HUES48 (cell line): ENCODE data around the gene LAMP1.
"Not testable (repeated sequence)": the region's sequence is repeated elsewhere in the genome, so short reads cannot be mapped to it uniquely, and the experiment has no call there.

ENCODE experiments used
- H3K27ac ChIP-seq: one replicate; pipeline ENCODE4 v1.7.0; 2013; ENCODE audit warnings: low read depth, low read length, inconsistent platforms
- H3K27me3 ChIP-seq: 2 replicates; pipeline ENCODE4 v1.6.1; 2013; ENCODE audit warnings: mild to moderate bottlenecking, low read length; ENCODE audit not compliant: control insufficient read depth, insufficient read depth
- H3K36me3 ChIP-seq: 2 replicates; pipeline ENCODE4 v1.6.1; 2013; ENCODE audit warnings: low read length; ENCODE audit not compliant: control insufficient read depth, insufficient read depth
- H3K4me1 ChIP-seq: 2 replicates; pipeline ENCODE4 v1.6.1; 2013; ENCODE audit warnings: mild to moderate bottlenecking, low read length; ENCODE audit not compliant: control insufficient read depth, insufficient read depth
- H3K4me3 ChIP-seq: 2 replicates; pipeline ENCODE4 v1.5.1; 2013; ENCODE audit warnings: mild to moderate bottlenecking, low read depth, low read length
- H3K9ac ChIP-seq: 2 replicates; pipeline ENCODE4 v1.6.1; 2013; ENCODE audit warnings: mild to moderate bottlenecking, low read depth, low read length, moderate library complexity
- H3K9me3 ChIP-seq: 2 replicates; pipeline ENCODE4 v1.6.1; 2013; ENCODE audit warnings: low read length; ENCODE audit not compliant: control insufficient read depth, insufficient read depth

The LAMP1 gene

DNA sequence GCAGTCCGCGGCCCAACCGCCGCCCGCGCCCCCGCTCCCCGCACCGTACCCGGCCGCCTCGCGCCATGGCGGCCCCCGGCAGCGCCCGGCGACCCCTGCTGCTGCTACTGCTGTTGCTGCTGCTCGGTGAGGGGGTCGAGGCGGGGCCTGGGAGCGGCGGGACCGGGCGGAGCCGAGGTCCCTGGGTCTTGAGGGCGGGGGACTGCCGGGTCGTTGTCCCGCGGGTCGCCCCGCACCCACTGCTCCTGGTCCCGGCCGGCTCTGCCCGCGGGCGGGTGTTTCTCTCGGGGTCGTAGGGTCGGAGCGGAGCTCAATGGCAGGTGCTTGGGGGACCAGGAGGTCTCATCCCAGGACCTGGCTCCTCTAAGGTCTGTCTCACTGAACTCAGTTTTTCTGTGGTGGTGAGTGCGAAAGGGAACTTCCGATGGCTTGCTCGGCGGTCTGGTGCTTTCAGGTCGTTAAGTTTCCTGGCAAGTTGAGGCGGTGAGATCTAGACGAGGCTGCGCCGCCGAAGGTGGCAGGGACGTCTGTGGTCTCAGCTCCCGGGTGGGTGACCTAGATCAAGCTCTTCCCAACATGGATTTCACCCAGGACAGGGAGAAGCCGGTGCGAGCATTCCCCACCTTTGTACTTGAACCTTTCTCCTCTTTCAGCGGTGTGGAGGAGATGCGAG lies 467 bp downstream of the LAMP1 start:
- Histone ChIP-seq H3K9me3 (no peaks in the 10 kb centered on the region), H3K36me3 (no peaks in the 10 kb centered on the region), H3K27ac (peak overlapping the region; percentile 59), H3K27me3 (no peaks in the 10 kb centered on the region), H3K4me3 (peak overlapping the region; percentile 98), H3K9ac (peak overlapping the region; percentile 92), H3K4me1 (peaks cover 5% of the 10 kb centered on the region; the same call in 1 of the 2 replicates)

DNA sequence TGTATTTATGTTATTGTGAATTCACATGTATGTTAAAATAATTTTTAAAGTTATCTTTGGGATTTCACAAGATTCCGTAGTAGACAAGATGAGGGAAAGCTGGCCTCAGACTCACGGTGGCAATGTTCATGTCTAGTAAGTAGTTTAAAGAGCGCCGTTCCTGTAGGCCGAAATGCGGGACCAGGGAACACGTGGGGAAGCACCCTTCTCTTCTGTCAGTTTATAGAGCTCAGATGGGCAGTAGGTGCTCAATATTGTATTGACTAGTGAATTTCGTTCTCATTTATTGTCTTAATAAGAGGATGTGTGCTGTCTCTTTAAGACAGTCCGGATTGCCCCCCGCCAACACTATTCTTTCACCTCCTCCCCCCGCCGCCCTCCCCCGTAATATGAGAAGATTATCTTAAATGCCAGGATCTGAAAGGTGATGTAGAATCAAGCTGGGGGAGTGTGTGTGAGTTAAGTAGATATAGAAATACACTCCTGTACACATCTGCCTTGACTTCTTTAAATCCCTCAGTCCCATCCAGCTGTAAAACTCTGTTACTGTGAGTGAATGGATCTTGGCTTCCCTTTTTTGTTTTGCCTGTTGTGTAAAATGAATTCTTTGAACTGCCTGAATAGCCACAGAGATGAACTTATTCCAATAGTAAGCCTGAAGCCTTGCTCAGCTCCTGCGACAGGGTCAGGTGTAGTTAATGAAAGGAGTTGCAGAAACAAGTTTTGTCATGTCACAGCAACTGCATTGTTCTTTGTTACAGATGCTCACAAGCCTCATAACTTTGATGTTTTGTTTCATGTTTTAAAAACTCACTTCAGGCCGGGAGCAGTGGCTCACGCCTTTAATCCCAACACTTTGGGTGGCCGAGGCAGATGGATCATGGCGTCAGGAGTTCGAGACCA lies 1.3 kb downstream of the LAMP1 start:
- H3K27me3 ChIP-seq = no peaks in the 10 kb centered on the region
- H3K36me3 ChIP-seq = no peaks in the 10 kb centered on the region
- H3K27ac ChIP-seq = no peak overlapping the region
- no peaks in the 10 kb centered on the region for H3K9me3 ChIP-seq
- H3K9ac ChIP-seq = peak overlapping the region; percentile 92
- peaks cover 5% of the 10 kb centered on the region; the same call in 1 of the 2 replicates for H3K4me1 ChIP-seq
- peak overlapping the region; percentile 98 for H3K4me3 ChIP-seq

DNA sequence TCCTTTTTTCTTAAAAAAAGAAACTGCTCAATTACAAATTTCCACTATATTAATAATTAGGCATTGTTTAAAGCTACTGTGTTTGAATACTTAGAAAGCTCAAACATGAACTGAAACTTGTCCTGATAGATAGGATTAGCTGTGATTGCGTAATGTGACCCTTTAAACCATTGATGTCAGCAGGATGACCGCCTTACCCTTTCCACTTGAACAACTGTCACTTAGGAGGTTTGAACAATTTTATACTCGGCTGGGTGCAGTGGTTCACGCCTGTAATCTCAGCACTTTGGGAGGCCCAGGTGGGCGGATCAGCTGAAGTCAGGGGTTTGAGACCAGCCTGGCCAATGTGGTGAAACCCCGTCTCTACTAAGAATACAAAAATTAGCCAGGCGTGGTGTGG lies 2.9 kb downstream of the LAMP1 start:
- Histone ChIP-seq H3K4me3 (no peak overlapping the region), H3K27ac (no peak overlapping the region), H3K27me3 (no peaks in the 10 kb centered on the region), H3K9ac (no peak overlapping the region), H3K9me3 (no peaks in the 10 kb centered on the region), H3K36me3 (no peaks in the 10 kb centered on the region), H3K4me1 (peaks cover 5% of the 10 kb centered on the region; the same call in 1 of the 2 replicates)

- Histone ChIP-seq H3K9ac (no peak overlapping the region), H3K4me3 (no peak overlapping the region), H3K27ac (no peak overlapping the region), H3K9me3 (no peaks in the 10 kb centered on the region), H3K27me3 (no peaks in the 10 kb centered on the region), H3K4me1 (peaks cover 5% of the 10 kb centered on the region; the same call in 1 of the 2 replicates), H3K36me3 (peaks cover 3% of the 10 kb centered on the region; the same call in 1 of the 2 replicates)
Observed at GRCh38 chr13:113302986-113303385, 5.9 kb downstream of the LAMP1 start.

- no peaks in the 10 kb centered on the region for H3K9me3 ChIP-seq
- H3K27me3 ChIP-seq = no peaks in the 10 kb centered on the region
- no peaks in the 10 kb centered on the region for H3K4me1 ChIP-seq
- H3K27ac ChIP-seq = no peak overlapping the region
- H3K4me3 ChIP-seq = no peak overlapping the region
- peaks cover 3% of the 10 kb centered on the region; the same call in 1 of the 2 replicates for H3K36me3 ChIP-seq
- no peak overlapping the region for H3K9ac ChIP-seq
Observed at GRCh38 chr13:113304121-113304520, 7.1 kb downstream of the LAMP1 start.

GRCh38 chr13:113305208-113305607 lies 8.2 kb downstream of the LAMP1 start:
- H3K36me3 ChIP-seq = peaks cover 9% of the 10 kb centered on the region
- H3K9me3 ChIP-seq = no peaks in the 10 kb centered on the region
- no peak overlapping the region for H3K9ac ChIP-seq
- H3K4me1 ChIP-seq = no peaks in the 10 kb centered on the region
- H3K27ac ChIP-seq = no peak overlapping the region
- no peak overlapping the region for H3K4me3 ChIP-seq
- no peaks in the 10 kb centered on the region for H3K27me3 ChIP-seq

- Histone ChIP-seq H3K4me3 (no peak overlapping the region), H3K36me3 (peaks cover 31% of the 10 kb centered on the region), H3K27ac (no peak overlapping the region), H3K9me3 (no peaks in the 10 kb centered on the region), H3K27me3 (no peaks in the 10 kb centered on the region), H3K4me1 (no peaks in the 10 kb centered on the region), H3K9ac (no peak overlapping the region)
Observed at GRCh38 chr13:113307491-113307890, 10.5 kb downstream of the LAMP1 start.

- Histone ChIP-seq H3K27ac (no peak overlapping the region), H3K9ac (no peak overlapping the region), H3K4me1 (no peaks in the 10 kb centered on the region), H3K9me3 (no peaks in the 10 kb centered on the region), H3K36me3 (peaks cover 37% of the 10 kb centered on the region), H3K4me3 (no peak overlapping the region), H3K27me3 (no peaks in the 10 kb centered on the region)
Observed at GRCh38 chr13:113309473-113309872, 12.4 kb downstream of the LAMP1 start.

DNA sequence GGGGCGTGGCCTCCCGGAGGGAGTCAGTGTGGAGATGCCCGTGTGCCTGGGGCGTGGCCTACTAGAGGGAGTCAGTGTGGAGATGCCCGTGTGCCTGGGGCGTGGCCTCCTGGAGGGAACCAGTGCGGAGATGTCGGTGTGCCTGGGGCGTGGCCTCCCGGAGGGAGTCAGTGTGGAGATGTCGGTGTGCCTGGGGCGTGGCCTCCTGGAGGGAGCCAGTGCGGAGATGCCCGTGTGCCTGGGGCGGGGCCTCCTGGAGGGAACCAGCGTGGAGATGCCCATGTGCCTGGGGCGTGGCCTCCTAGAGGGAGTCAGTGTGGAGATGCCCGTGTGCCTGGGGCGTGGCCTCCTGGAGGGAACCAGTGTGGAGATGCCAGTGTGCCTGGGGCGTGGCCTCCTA lies 17.1 kb downstream of the LAMP1 start:
- not testable (repeated sequence) for H3K9ac ChIP-seq, H3K4me3 ChIP-seq, H3K9me3 ChIP-seq, H3K27ac ChIP-seq, H3K4me1 ChIP-seq, H3K27me3 ChIP-seq
- H3K36me3 ChIP-seq = peaks cover 42% of the 10 kb centered on the region

DNA sequence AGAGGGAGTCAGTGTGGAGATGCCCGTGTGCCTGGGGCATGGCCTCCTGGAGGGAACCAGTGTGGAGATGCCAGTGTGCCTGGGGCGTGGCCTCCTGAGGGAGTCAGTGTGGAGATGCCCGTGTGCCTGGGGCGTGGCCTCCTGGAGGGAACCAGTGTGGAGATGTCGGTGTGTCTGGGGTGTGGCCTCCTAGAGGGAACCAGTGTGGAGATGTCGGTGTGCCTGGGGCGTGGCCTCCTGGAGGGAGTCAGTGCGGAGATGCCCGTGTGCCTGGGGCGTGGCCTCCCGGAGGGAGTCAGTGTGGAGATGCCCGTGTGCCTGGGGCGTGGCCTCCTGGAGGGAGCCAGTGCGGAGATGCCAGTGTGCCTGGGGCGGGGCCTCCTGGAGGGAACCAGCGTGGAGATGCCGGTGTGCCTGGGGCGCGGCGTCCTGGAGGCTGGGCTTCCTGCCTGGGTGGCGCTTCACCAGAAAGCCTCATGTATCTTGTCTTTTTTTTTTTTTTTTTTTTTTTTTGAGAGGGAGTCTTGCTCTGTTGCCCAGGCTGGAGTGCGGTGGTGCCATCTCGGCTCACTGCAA lies 17.9 kb downstream of the LAMP1 start:
- H3K4me1 ChIP-seq, H3K4me3 ChIP-seq, H3K9ac ChIP-seq, H3K27ac ChIP-seq, H3K9me3 ChIP-seq, H3K27me3 ChIP-seq: not testable (repeated sequence)
- peaks cover 42% of the 10 kb centered on the region for H3K36me3 ChIP-seq

DNA sequence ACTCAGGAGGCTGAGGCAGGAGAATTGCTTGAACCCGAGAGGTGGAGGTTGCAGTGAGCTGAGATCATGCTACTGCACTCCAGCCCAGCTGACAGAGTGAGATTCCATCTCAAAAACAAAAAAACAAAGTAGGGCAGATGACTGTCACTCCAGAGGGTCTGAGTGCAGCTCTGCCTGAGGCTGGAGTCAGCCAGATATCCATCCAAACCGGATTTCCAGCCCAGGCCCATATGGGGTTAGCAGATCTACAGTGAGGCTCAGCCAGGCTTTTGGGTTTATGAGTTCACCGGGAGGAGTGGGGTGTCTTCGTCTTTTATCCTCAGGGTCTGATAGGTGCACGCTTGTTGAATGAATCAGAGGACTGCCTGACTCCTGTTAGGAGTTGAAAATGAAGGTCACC lies 19.0 kb downstream of the LAMP1 start:
- peaks cover 45% of the 10 kb centered on the region for H3K36me3 ChIP-seq
- H3K4me3 ChIP-seq = no peak overlapping the region
- H3K9me3 ChIP-seq = no peaks in the 10 kb centered on the region
- no peak overlapping the region for H3K9ac ChIP-seq
- H3K4me1 ChIP-seq = no peaks in the 10 kb centered on the region
- H3K27ac ChIP-seq = no peak overlapping the region
- H3K27me3 ChIP-seq = no peaks in the 10 kb centered on the region
